Neural cell (in vitro differentiated cells): ENCODE results near the gene UQCRQ.

ENCODE experiments used
- CTCF ChIP-seq: fragments of 450-650 bp; IDR thresholded peaks from 2 replicates; pipeline ENCODE4 v1.5.1; 2014; ENCODE audit warnings: antibody characterized with exemption, mild to moderate bottlenecking, moderate library complexity; ENCODE audit not compliant: poor library complexity, severe bottlenecking
- EZH2 ChIP-seq: fragments of 200-600, 300-800 bp; shearing (Covaris generic), sonication (generic); IDR thresholded peaks from 2 replicates; pipeline ENCODE4 v1.6.1; 2014; ENCODE audit warnings: antibody characterized with exemption, low read length, borderline replicate concordance, mild to moderate bottlenecking; ENCODE audit not compliant: insufficient read depth, poor library complexity, severe bottlenecking

DNA sequence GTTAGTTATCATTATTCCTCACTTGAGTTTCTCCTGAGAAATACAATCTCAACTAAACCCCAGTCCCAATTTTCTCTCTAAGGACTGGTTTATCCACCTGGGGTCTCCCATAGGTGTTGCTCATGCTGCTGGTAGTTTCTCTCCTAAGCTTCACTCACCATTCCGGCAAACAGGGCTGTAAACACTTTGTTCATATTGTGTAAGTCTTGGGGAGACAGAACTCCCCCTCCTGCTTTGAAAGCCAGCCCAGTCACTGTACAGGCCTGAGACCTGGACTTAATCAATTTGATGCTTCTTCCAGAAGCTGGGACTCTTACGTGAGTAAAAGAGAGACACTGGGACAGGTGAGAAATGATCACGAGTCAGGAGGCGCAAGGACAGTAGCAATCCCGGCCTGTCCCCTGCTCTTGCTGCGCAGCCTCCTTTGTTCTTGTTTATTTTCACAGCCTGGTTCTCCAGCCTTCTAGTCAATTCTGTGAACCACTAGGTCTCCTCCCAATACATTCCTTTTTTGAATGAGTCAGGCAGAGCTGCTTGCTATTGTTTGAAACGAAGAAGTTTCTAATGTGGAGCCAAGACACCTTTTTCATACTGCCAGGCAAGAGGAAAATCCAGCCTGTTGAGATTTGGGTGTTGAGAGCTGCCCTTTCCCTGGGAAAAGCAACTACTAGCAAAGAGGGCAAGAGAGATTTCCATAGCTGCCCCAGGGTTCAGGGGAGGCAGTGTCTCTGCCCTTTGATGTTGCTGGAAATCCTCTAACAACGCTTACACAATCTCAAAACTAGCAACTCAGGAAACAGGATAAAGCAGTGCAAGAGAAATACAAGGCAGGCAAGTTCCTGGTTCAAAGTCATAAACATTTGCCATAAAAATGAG lies 26.8 kb upstream of the UQCRQ start:
- no peak for TF ChIP-seq EZH2
- no peak for TF ChIP-seq CTCF
